WTC11 (cell line): ENCODE data around the gene S100A13. TPM values are rescaled to one million over a fixed set of nuclear protein-coding genes. Genes with fewer than 3 reads are reported as not detected.

ENCODE experiments used
- ATAC-seq: fragments of 200-7000 bp; cut with Tn5 transposase; 2 replicates; pipeline ENCODE4 v1.10.0; 2021; ENCODE audit warnings: mild to moderate bottlenecking, moderate library complexity
- CTCF ChIA-PET: fragments of 300-600 bp; sonication (Branson Sonifier 250); formaldehyde crosslinking; loops from one replicate; lab custom pipeline; 2021; ENCODE audit warnings: antibody characterized with exemption; lab: Charles Lee
- POLR2A ChIA-PET: fragments of 350-600 bp; sonication (Branson Sonifier 250); formaldehyde crosslinking; loops from one replicate; lab custom pipeline; 2021; ENCODE audit warnings: antibody characterized with exemption; lab: Charles Lee
- DNase-seq: peaks from one replicate; pipeline ENCODE4 v3.0.0; 2021; ENCODE audit warnings: low spot score
- H3K27ac Mint-ChIP-seq: 2 replicates; pipeline ENCODE4 v1.8.0; 2021; ENCODE audit warnings: mixed read lengths
- H3K27me3 Mint-ChIP-seq: 2 replicates; pipeline ENCODE4 v1.8.0; 2021; ENCODE audit warnings: low read depth, mild to moderate bottlenecking, moderate library complexity, mixed read lengths
- H3K36me3 Mint-ChIP-seq: 2 replicates; pipeline ENCODE4 v1.8.0; 2021; ENCODE audit warnings: mixed read lengths
- H3K4me1 Mint-ChIP-seq: 2 replicates; pipeline ENCODE4 v1.8.0; 2022; ENCODE audit warnings: mixed read lengths
- H3K4me3 Mint-ChIP-seq: 2 replicates; pipeline ENCODE4 v1.8.0; 2021; ENCODE audit warnings: mild to moderate bottlenecking, moderate library complexity, mixed read lengths
- H3K9me3 Mint-ChIP-seq: 2 replicates; pipeline ENCODE4 v1.8.0; 2021; ENCODE audit warnings: mixed read lengths
- ATF1 ChIP-seq: sonication (generic); formaldehyde crosslinking; IDR thresholded peaks from 2 replicates; pipeline ENCODE4 v1.8.1; 2023; ENCODE audit warnings: mild to moderate bottlenecking, moderate library complexity, missing genetic modification reagents
- CBFB ChIP-seq: sonication (generic); formaldehyde crosslinking; IDR thresholded peaks from 2 replicates; pipeline ENCODE4 v1.8.1; 2022; ENCODE audit warnings: mild to moderate bottlenecking, low read depth, missing genetic modification reagents
- CREB1 ChIP-seq: sonication (generic); formaldehyde crosslinking; IDR thresholded peaks from 2 replicates; pipeline ENCODE4 v1.8.0; 2023; ENCODE audit warnings: mild to moderate bottlenecking, missing genetic modification reagents
- CTCF ChIP-seq: fragments of 200-600 bp; IDR thresholded peaks from 2 replicates; pipeline ENCODE4 v1.8.0; 2022; ENCODE audit warnings: antibody characterized with exemption
- ERG ChIP-seq: fragments of 250-450 bp; sonication (Bioruptor Pico); IDR thresholded peaks from 2 replicates; pipeline ENCODE4 v1.8.0; 2021; ENCODE audit warnings: mild to moderate bottlenecking
- ETV6 ChIP-seq: sonication (generic); formaldehyde crosslinking; IDR thresholded peaks from 2 replicates; pipeline ENCODE4 v1.8.1; 2022; ENCODE audit warnings: mild to moderate bottlenecking, missing genetic modification reagents
- GRHL2 ChIP-seq: fragments of 250-450 bp; sonication (Bioruptor Pico); IDR thresholded peaks from 2 replicates; pipeline ENCODE4 v1.8.0; 2022; ENCODE audit warnings: mild to moderate bottlenecking, moderate library complexity; ENCODE audit not compliant: insufficient replicate concordance, severe bottlenecking
- GTF2I ChIP-seq: fragments of 250-450 bp; sonication (Bioruptor Pico); conservative IDR thresholded peaks from 2 replicates; pipeline ENCODE4 v1.4.0; 2021; ENCODE audit warnings: mild to moderate bottlenecking
- JAZF1 ChIP-seq: fragments of 250-450 bp; sonication (Bioruptor Pico); IDR thresholded peaks from 2 replicates; pipeline ENCODE4 v1.9.0; 2021; ENCODE audit warnings: moderate library complexity, mild to moderate bottlenecking, inconsistent platforms
- MAX ChIP-seq: sonication (generic); formaldehyde crosslinking; IDR thresholded peaks from 2 replicates; pipeline ENCODE4 v1.8.0; 2022; ENCODE audit warnings: mild to moderate bottlenecking, missing genetic modification reagents
- MLX ChIP-seq: sonication (generic); formaldehyde crosslinking; IDR thresholded peaks from 2 replicates; pipeline ENCODE4 v1.8.1; 2023; ENCODE audit warnings: mild to moderate bottlenecking, missing genetic modification reagents, moderate library complexity
- MXD4 ChIP-seq: fragments of 250-450 bp; sonication (Bioruptor Pico); IDR thresholded peaks from 2 replicates; pipeline ENCODE4 v1.8.0; 2021; ENCODE audit warnings: mild to moderate bottlenecking, moderate library complexity, borderline replicate concordance
- MYBL2 ChIP-seq: sonication (generic); formaldehyde crosslinking; IDR thresholded peaks from 2 replicates; pipeline ENCODE4 v1.8.1; 2023; ENCODE audit warnings: mild to moderate bottlenecking, moderate library complexity, missing genetic modification reagents
- NR2C2 ChIP-seq: sonication (generic); formaldehyde crosslinking; IDR thresholded peaks from 2 replicates; pipeline ENCODE4 v1.8.0; 2022; ENCODE audit warnings: mild to moderate bottlenecking, missing genetic modification reagents
- NR3C1 ChIP-seq: sonication (generic); formaldehyde crosslinking; conservative IDR thresholded peaks from 2 replicates; pipeline ENCODE4 v1.8.1; 2023; ENCODE audit warnings: low read depth, mild to moderate bottlenecking, missing genetic modification reagents
- PRDM15 ChIP-seq: sonication (generic); formaldehyde crosslinking; IDR thresholded peaks from 2 replicates; pipeline ENCODE4 v1.8.0; 2022; ENCODE audit warnings: missing genetic modification reagents
- RELA ChIP-seq: sonication (generic); formaldehyde crosslinking; IDR thresholded peaks from 2 replicates; pipeline ENCODE4 v1.8.1; 2022; ENCODE audit warnings: missing genetic modification reagents, mild to moderate bottlenecking, borderline replicate concordance
- SMAD4 ChIP-seq: sonication (generic); formaldehyde crosslinking; IDR thresholded peaks from 2 replicates; pipeline ENCODE4 v1.8.0; 2022; ENCODE audit warnings: mild to moderate bottlenecking, missing genetic modification reagents
- SOX15 ChIP-seq: fragments of 250-450 bp; sonication (Bioruptor Pico); IDR thresholded peaks from 2 replicates; pipeline ENCODE4 v1.9.0; 2021; ENCODE audit warnings: mild to moderate bottlenecking
- USF1 ChIP-seq: sonication (generic); formaldehyde crosslinking; IDR thresholded peaks from 2 replicates; pipeline ENCODE4 v1.8.0; 2022; ENCODE audit warnings: mild to moderate bottlenecking, missing genetic modification reagents
- ZNF121 ChIP-seq: sonication (generic); formaldehyde crosslinking; IDR thresholded peaks from 2 replicates; pipeline ENCODE4 v1.8.0; 2023; ENCODE audit warnings: missing genetic modification reagents
- ZNF416 ChIP-seq: fragments of 250-450 bp; sonication (Bioruptor Pico); IDR thresholded peaks from 2 replicates; pipeline ENCODE4 v1.9.0; 2021; ENCODE audit warnings: mild to moderate bottlenecking, inconsistent platforms
- ZNF423 ChIP-seq: fragments of 250-450 bp; sonication (Bioruptor Pico); IDR thresholded peaks from 2 replicates; pipeline ENCODE4 v2.1.2; 2022; ENCODE audit warnings: mild to moderate bottlenecking, moderate library complexity
- ZNF532 ChIP-seq: fragments of 250-450 bp; sonication (Bioruptor Pico); IDR thresholded peaks from 2 replicates; pipeline ENCODE4 v1.9.0; 2021; ENCODE audit warnings: mild to moderate bottlenecking, borderline replicate concordance
- total RNA-seq: library from RNA; stranded (reverse); gene quantifications from 3 replicates; pipeline ENCODE4 v1.2.3, GENCODE V29; 2021

Gene S100A13
- total RNA-seq, 1 experiment from 2014 or later: 68.4 TPM

- no peak for TF ChIP-seq CTCF
- no peak for TF ChIP-seq ETV6 (CRISPR knock-in tag)
- TF ChIP-seq NR3C1 (CRISPR knock-in tag): no peak
- TF ChIP-seq PRDM15: no peak
- TF ChIP-seq NR2C2 (CRISPR knock-in tag): no peak
- TF ChIP-seq MAX (CRISPR knock-in tag): no peak
- no peak for TF ChIP-seq ZNF532 (CRISPR knock-in tag)
- no peak for TF ChIP-seq MXD4 (CRISPR knock-in tag)
- no peak for TF ChIP-seq ATF1
These were observed 11.9 kb downstream of the S100A13 start (continued) for GRCh38 chr1:153615406-153615805.

- no peak overlapping the region for H3K4me3 Mint-ChIP-seq
- H3K9me3 Mint-ChIP-seq: no peaks in the 10 kb centered on the region
- ChIA-PET POLR2A (interaction anchor here (0.8 to 1.0 kb wide), 2 partner anchors 13 to 19 kb away, joined by 3 read pairs; partner anchors contain the start of gene CHTOP), CTCF (interaction anchor here (0.8 to 14.4 kb wide), 9 partner anchors 11 to 259 kb away, joined by 3 to 230 read pairs (median 7); partner anchors contain the start of genes S100A1, S100A13, S100A2 and S100A4)
- no peak for DNase-seq
- TF ChIP-seq JAZF1 (CRISPR knock-in tag) (no peak), ZNF423 (CRISPR knock-in tag) (no peak), MAX (CRISPR knock-in tag) (no peak), ZNF416 (CRISPR knock-in tag) (no peak), GTF2I (CRISPR knock-in tag) (no peak), SOX15 (CRISPR knock-in tag) (no peak), MYBL2 (CRISPR knock-in tag) (no peak), RELA (no peak), CREB1 (CRISPR knock-in tag) (no peak), USF1 (CRISPR knock-in tag) (no peak), ZNF121 (CRISPR knock-in tag) (no peak), GRHL2 (CRISPR knock-in tag) (no peak), ERG (CRISPR knock-in tag) (no peak), ATF1 (no peak), CBFB (CRISPR knock-in tag) (no peak), MLX (CRISPR knock-in tag) (no peak), SMAD4 (no peak)
- ATAC-seq: no peak
- H3K27ac Mint-ChIP-seq: no peak overlapping the region
- H3K36me3 Mint-ChIP-seq: peaks cover 6% of the 10 kb centered on the region
- peaks cover 41% of the 10 kb centered on the region for H3K4me1 Mint-ChIP-seq
- H3K27me3 Mint-ChIP-seq: no peaks in the 10 kb centered on the region; the same call in 1 of the 2 replicates
These were observed 12.4 kb downstream of the S100A13 start for GRCh38 chr1:153614906-153615305.
